HepG2 (cell line): Measurements from ENCODE around the gene IMMT. TPM values are rescaled to one million over a fixed set of nuclear protein-coding genes. Genes with fewer than 3 reads are reported as not detected.

Experiments
- ADNP ChIP-seq: sonication (generic); formaldehyde crosslinking; IDR thresholded peaks from 2 replicates; pipeline ENCODE4 v1.4.0; 2020; ENCODE audit warnings: missing genetic modification reagents
- ARNT ChIP-seq: fragments of 450-650 bp; IDR thresholded peaks from 2 replicates; pipeline ENCODE4 v1.6.1; 2017
- ATF4 ChIP-seq, 2 experiments: fragments of 450-650 bp in 1 of 2; sonication (generic) in 1 of 2; formaldehyde crosslinking; IDR thresholded peaks; 2 replicates each; pipeline versions ENCODE4 v1.5.0 to v1.8.0; 2020 to 2022; ENCODE audit warnings: mild to moderate bottlenecking in 1 of 2, missing genetic modification reagents in 1 of 2
- ATF7 ChIP-seq, 2 experiments: fragments of 450-650 bp in 1 of 2; sonication (generic) in 1 of 2; formaldehyde crosslinking in 1 of 2; IDR thresholded peaks; 2 replicates each; pipeline versions ENCODE4 v1.4.0 to v1.6.1; 2016 to 2020; ENCODE audit warnings: antibody characterized with exemption in 1 of 2, mild to moderate bottlenecking in 1 of 2, missing genetic modification reagents in 1 of 2
- CENPBD1 ChIP-seq: sonication (generic); formaldehyde crosslinking; IDR thresholded peaks from 2 replicates; pipeline ENCODE4 v1.8.0; 2022; ENCODE audit warnings: missing genetic modification reagents, low read depth, mild to moderate bottlenecking, borderline replicate concordance
- CERS6 ChIP-seq: sonication (generic); formaldehyde crosslinking; IDR thresholded peaks from 2 replicates; pipeline ENCODE4 v1.5.0; 2020; ENCODE audit warnings: missing genetic modification reagents
- ESRRA ChIP-seq: sonication (generic); formaldehyde crosslinking; IDR thresholded peaks from 2 replicates; pipeline ENCODE4 v1.5.1; 2020; ENCODE audit warnings: mild to moderate bottlenecking, low read depth, missing genetic modification reagents
- ETV6 ChIP-seq: sonication (generic); formaldehyde crosslinking; conservative IDR thresholded peaks from 2 replicates; pipeline ENCODE4 v1.4.0; 2020; ENCODE audit warnings: missing genetic modification reagents
- FOXM1 ChIP-seq: sonication (generic); formaldehyde crosslinking; IDR thresholded peaks from 2 replicates; pipeline ENCODE4 v1.5.0; 2020; ENCODE audit warnings: missing genetic modification reagents
- FOXP1 ChIP-seq, 2 experiments: fragments of 450-650 bp in 1 of 2; IDR thresholded peaks; 2 replicates each; pipeline ENCODE4 v1.6.1; 2017 to 2018; ENCODE audit warnings: antibody characterized with exemption in 1 of 2
- IRF9 ChIP-seq: sonication (generic); formaldehyde crosslinking; IDR thresholded peaks from 2 replicates; pipeline ENCODE4 v1.8.0; 2022; ENCODE audit warnings: missing genetic modification reagents, mild to moderate bottlenecking, borderline replicate concordance
- KLF12 ChIP-seq: sonication (generic); formaldehyde crosslinking; IDR thresholded peaks from 2 replicates; pipeline ENCODE4 v1.4.0; 2020; ENCODE audit warnings: missing genetic modification reagents, borderline replicate concordance
- LCORL ChIP-seq, 2 experiments: fragments of 450-650 bp in 1 of 2; sonication (generic) in 1 of 2; formaldehyde crosslinking in 1 of 2; IDR thresholded peaks; 2 replicates each; pipeline versions ENCODE4 v1.5.0 to v1.6.1; 2017 to 2020; ENCODE audit warnings: antibody characterized with exemption in 1 of 2, missing genetic modification reagents in 1 of 2
- MXD1 ChIP-seq: sonication (generic); formaldehyde crosslinking; IDR thresholded peaks from 2 replicates; pipeline ENCODE4 v1.4.0; 2020; ENCODE audit warnings: mild to moderate bottlenecking, missing genetic modification reagents
- REXO4 ChIP-seq: sonication (generic); formaldehyde crosslinking; IDR thresholded peaks from 2 replicates; pipeline ENCODE4 v1.8.0; 2022; ENCODE audit warnings: missing genetic modification reagents, mild to moderate bottlenecking, borderline replicate concordance
- ZEB1 ChIP-seq: IDR thresholded peaks from 2 replicates; pipeline ENCODE4 v1.6.1; 2012; ENCODE audit warnings: mild to moderate bottlenecking, low read depth, inconsistent platforms; ENCODE audit not compliant: insufficient replicate concordance
- ZFP37 ChIP-seq: sonication (generic); formaldehyde crosslinking; IDR thresholded peaks from 2 replicates; pipeline ENCODE4 v1.4.0; 2020; ENCODE audit warnings: missing genetic modification reagents, borderline replicate concordance
- ZHX1 ChIP-seq: sonication (generic); formaldehyde crosslinking; IDR thresholded peaks from 2 replicates; pipeline ENCODE4 v1.8.1; 2022; ENCODE audit warnings: low read depth, mild to moderate bottlenecking, missing genetic modification reagents
- ZIK1 ChIP-seq: sonication (generic); formaldehyde crosslinking; IDR thresholded peaks from 2 replicates; pipeline ENCODE4 v1.5.0; 2020; ENCODE audit warnings: mild to moderate bottlenecking, low read depth, missing genetic modification reagents, borderline replicate concordance
- ZNF224 ChIP-seq: sonication (generic); formaldehyde crosslinking; IDR thresholded peaks from 2 replicates; pipeline ENCODE4 v1.5.0; 2020; ENCODE audit warnings: mild to moderate bottlenecking, missing genetic modification reagents
- ZNF34 ChIP-seq: sonication (generic); formaldehyde crosslinking; IDR thresholded peaks from 2 replicates; pipeline ENCODE4 v1.4.0; 2020; ENCODE audit warnings: mild to moderate bottlenecking, missing genetic modification reagents, borderline replicate concordance
- ZNF484 ChIP-seq: sonication (generic); formaldehyde crosslinking; IDR thresholded peaks from 2 replicates; pipeline ENCODE4 v1.5.1; 2020; ENCODE audit warnings: mild to moderate bottlenecking, low read depth, missing genetic modification reagents, borderline replicate concordance
- polyA plus RNA-seq, 8 experiments: library from polyadenylated mRNA; depleted of rRNA in 3 of 8; stranded (reverse) in 7 of 8; unstranded in 1 of 8; fragments of >200 nt; fragmentation: Illumina TruSeq in 4 of 8; extraction: Trizol in 4 of 8; gene quantifications; 2 replicates each; pipeline versions ENCODE4 v1.2.1 to v1.2.3, GENCODE V29; 2011 to 2016; ENCODE audit warnings: low read depth in 4 of 8, missing spikeins in 1 of 8, mixed read lengths in 1 of 8; ENCODE audit not compliant: insufficient read depth in 1 of 8
- total RNA-seq, 5 experiments: library from RNA; depleted of rRNA; stranded (reverse); fragments of >200 nt; fragmentation: Illumina TruSeq; extraction: Trizol; gene quantifications; 2 replicates each; pipeline ENCODE4 v1.2.3, GENCODE V29; 2016; ENCODE audit warnings: low read depth in 1 of 5

The IMMT gene
- total and polyA plus RNA-seq, 2 of the 13 experiments (the other 11 are each of a cell fraction or from before 2014, with no cell fraction given) = 63.5 to 119 TPM

- TF ChIP-seq ESRRA (CRISPR knock-in tag) (peak; percentile 7; the same call in 1 of the 2 replicates), ATF4 (CRISPR knock-in tag; IDR thresholded peaks at IDR 0.05) (no peak), ZIK1 (CRISPR knock-in tag) (no peak), ARNT (no peak), FOXM1 (CRISPR knock-in tag) (no peak), REXO4 (CRISPR knock-in tag) (no peak), ZNF34 (CRISPR knock-in tag) (peak; percentile 70; the same call in 1 of the 2 replicates), MXD1 (0 out of 2 replicates have a peak, but pooled peaks have one; percentile 5), ETV6 (CRISPR knock-in tag) (no peak), ZNF224 (no peak), LCORL (IDR thresholded peaks at IDR 0.05) (no peak), LCORL (CRISPR knock-in tag; IDR thresholded peaks at IDR 0.05) (peak; percentile 3; the same call in 1 of the 2 replicates), ZNF484 (peak; percentile 19; the same call in 1 of the 2 replicates), ZEB1 (no peak), ZHX1 (no peak), ATF7 (IDR thresholded peaks at IDR 0.05) (no peak), ATF7 (CRISPR knock-in tag; IDR thresholded peaks at IDR 0.05) (no peak), ADNP (CRISPR knock-in tag) (0 out of 2 replicates have a peak, but pooled peaks have one; percentile 55), IRF9 (CRISPR knock-in tag) (no peak), CENPBD1 (CRISPR knock-in tag) (no peak), CERS6 (CRISPR knock-in tag) (no peak), ZFP37 (CRISPR knock-in tag) (no peak), KLF12 (CRISPR knock-in tag) (no peak), FOXP1 (IDR thresholded peaks at IDR 0.05) (no peak), FOXP1 (CRISPR knock-in tag; IDR thresholded peaks at IDR 0.05) (no peak)
Observed at GRCh38 chr2:86195808-86196387, 636 bp upstream of the IMMT start (continued).
